Measurements from ENCODE around the gene SEMA5A.

The SEMA5A gene

DNA sequence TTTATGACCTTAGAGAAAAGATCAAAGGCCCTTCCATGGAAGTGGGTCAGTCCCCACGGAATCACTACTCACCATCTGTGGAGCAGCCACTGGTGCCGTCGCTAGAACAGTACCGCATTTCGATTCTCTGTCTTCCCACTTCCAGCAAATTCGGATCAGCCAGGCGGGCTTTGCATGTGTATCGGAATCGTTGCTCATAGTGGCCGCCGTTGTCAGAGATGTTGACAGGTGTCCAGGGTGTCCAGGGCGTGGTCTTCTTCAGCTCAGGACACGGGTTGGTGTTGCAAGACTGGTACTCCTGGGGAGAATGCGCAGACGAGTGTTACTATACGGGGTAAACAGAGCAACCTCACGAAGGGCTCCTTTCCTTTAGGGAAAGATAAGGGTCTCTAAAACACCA lies 479.5 kb downstream of the SEMA5A start:
- no peak for DNase-seq (ENCODE audit: low read depth, low spot score)

DNA sequence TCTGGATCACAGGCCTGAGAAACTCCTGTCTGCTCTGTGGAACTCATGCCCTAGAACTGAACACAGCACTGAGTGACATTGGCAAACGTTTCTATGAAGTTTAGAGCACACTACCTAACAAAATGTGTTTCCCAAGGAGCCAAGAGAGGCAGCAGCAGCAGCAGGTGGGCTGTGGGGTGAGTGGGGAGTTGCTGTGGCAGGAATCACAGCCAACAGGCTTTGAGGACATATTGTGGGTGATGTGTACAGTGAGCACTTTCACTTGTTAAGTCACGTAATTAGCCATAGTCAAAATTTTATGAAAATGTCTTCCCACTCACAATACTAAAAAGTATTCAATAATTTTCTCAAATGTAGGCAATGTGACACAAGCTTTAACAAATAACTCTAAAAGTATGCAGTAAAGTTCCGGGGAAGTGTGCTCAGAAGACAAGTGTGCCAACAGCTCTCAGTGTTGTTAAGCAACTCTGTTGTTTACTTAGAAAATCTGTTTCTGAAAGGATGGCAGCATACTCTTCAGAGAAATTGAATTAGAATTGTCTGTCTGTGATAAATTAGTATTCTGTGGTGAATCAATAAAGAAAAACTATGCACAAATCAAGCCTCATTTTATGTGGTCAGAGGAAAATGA lies 482.1 kb downstream of the SEMA5A start:
- DNase-seq (ENCODE audit: low read depth, low spot score): no peak

DNA sequence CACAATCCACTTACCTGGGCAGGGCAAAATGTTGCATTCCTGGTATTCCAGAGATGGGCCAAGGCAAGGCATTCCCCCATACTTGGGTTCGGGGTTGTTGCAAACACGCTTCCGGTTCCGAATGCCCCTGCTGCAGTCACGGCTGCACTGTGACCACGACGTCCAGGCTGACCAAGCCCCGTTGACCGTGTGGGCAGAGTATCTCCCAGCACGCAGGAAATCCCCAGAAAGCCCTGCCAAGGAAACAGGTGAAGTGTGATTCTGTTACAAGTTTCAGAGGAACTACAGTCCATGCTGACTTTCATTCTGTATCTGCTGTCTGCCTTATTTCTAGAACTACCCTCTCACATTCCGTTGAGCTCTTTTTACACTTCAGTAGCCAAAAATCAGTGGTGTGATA lies 483.0 kb downstream of the SEMA5A start:
- no peak for DNase-seq (ENCODE audit: low read depth, low spot score)

DNA sequence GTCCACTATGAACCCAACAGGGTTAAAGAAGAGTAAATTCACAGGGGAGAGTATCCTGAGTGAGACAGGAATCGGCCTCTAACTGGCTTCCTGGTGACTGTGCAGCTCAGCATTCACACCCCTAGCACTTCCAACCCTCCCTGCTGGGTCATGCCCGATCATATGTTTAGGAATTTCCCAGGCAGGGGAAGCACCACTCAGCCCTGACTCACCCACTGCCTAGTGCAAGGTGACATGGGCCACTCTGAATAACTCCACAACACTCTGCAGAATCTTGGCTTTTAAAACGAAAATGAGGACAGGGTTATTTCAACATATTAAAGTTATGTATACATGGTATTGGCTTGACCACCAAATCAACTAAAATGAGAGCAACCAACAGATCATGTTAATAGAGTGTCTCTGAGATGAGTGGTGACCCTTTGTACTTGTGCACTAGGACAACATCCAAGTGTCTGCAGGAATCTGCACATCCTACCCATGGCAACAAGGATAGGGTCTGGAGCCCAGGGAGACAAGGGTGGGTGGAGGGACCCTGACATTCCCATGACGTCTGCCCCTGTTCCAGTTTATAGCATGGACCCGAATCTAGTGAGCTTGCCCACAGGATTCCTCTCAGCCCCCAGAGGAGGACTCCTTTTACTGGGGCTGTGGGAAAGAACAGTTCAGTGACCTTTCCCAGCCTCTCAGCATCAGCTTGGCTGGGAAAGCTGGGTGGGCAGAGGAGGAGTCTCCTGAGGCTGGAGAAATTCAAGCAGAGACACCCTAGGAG lies 485.8 kb downstream of the SEMA5A start:
- no peak for DNase-seq (ENCODE audit: low read depth, low spot score)

DNA sequence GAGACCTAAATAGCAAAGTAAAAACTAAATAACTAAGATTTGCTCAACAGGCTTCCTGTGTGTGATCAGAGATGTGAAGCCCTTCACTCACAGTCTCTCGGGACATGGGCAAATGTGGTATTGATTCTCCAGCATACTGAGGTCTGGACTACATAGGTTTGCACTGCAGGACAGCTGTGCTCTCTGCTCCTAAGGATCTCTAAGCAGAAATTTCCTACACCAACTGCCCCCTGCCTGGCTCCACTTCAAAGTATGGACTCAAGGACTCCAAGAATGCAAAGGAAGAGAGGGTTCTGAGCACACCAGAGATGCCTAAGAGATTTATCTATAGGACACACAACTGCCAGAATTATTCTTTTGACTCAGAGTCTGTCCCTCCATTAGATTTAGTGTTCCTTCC lies 487.2 kb downstream of the SEMA5A start:
- DNase-seq (ENCODE audit: low read depth, low spot score): no peak

DNA sequence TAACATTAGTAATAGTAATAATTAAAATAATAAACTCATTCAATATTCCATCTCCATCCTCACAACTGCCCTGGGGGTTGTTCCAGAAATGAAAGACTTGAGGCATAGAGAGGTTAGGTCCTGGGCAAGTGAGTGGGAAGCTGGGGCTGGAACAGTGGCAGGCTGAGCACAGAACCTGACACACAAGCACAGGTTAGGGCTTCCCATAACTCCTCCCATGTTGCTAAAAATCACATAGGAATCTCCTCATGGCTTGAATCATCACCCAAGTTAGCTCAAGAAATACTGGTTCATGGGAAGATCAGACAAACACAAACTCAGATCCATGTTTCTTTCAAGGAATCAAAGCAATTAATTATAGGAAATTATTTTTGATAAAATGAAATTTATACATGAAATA lies 487.7 kb downstream of the SEMA5A start:
- no peak for DNase-seq (ENCODE audit: low read depth, low spot score)

DNA sequence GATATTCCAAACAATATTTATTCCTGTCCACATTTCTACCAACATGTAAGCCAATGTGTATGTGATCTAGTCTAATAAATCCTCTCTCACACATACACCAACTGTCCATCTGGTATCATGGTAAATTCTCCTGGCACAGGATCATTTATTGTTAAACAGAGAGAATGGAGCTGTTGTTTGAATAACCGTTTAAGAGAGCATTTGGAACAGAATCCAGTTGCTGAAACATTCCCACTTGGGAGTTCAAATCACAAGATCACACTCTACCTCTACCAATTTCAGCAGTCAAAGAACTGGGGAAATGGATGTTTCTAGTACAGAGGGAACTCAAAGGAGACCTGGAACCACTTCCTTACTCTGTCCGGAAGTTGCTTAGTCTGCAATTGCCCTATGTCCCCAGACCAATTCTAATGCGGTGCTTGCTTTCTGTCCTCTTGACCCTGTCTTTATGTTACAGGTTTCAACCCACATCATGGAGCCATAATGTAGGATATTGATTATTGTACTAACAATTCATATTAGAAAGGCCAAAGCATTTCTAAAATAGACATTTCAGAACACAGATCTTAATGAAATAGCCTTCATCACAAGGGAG lies 488.4 kb downstream of the SEMA5A start:
- no peak for DNase-seq (ENCODE audit: low read depth, low spot score)

DNA sequence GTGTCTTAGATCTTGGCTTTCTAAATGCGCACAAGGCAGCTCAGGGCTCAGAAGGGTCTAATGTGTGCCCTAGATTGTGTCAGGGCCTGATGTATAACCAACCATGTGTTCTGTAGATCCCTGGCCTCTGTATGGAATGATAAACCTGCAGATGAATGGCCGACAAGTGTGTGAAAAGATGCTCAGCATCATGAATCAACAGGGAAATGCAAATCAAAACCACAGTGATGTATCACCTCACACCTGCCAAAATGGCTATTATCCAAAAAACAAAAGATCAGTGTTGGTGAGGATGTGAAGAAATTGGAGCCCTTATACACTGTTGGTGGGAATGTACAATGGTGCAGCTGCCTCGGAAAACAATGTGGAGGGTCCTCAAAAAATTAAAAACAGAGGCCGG lies 489.8 kb downstream of the SEMA5A start:
- DNase-seq (ENCODE audit: low read depth, low spot score): no peak

DNA sequence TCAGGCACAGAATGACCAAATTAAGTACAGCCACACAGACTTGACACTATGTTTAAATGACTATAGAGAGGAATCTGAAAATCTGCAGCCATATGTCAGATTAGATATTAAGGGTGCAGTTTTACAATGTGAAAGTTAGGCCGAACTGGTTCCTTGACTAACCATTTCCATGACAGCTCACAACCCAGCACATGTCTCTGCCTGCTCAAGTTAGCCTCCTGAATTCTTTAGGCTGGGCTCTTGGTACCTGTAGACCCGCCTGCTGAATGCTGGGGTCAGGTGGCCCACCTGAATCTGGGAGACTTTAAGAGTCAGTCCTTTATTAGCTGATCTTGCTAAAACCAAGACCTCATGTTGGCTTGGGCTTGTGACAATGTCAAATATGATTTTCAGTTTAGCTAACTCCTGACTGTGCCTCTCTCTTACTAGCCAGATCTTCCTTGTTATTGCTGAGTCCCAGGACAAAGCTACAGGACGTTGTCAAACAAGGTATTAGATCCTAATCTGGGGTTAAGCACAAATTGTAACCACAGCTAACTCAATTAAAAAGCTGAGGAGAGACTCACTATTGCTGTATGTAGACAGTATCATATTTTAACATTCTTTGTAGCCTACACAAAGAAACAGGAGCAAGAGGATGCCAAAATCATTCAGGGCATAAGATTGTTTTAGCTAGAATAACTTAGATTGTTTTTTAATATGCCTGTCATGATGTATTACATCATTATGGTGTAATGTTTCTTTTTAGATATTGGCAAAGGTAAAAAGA lies 490.9 kb downstream of the SEMA5A start:
- no peak for DNase-seq (ENCODE audit: low read depth, low spot score)

DNA sequence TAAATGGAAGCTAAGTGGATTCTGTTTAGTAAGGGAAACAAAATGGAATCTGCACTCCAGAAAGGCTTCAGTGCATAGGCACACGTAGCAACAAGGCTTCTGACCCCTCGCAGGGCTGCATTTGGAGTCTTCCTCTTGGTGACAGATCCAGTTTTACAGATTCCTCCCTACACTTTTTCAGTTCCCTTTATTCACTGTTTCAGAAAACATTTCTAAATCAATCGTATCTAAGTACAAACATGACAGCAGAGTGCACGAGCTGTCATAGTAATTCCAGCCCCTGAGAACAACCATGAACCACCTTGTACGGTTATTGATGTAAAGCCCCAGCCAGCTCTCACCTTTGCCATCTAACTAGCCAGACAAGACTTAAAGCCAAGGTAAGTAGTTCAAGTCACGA lies 491.6 kb downstream of the SEMA5A start:
- DNase-seq (ENCODE audit: low read depth, low spot score): no peak

DNA sequence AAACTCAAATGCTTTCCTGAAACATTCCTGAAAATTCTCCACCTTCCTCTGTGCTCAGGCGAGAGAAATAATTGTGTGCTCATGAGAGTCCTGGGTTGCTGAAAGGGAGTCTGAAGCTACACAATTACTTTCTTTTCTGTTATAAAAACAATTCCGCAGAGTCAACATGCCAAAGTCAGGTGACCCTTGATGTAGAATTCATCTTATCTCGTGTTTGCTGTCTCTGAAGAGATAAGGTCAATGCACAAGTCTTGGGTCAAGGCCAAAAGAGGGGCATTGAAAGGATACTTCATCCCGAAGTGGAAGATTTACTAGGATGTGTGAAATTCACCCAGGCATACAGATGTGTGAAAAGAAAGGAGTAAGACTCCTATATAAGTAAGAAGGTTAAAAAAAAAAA lies 493.5 kb downstream of the SEMA5A start:
- no peak for DNase-seq (ENCODE audit: low read depth, low spot score)

DNA sequence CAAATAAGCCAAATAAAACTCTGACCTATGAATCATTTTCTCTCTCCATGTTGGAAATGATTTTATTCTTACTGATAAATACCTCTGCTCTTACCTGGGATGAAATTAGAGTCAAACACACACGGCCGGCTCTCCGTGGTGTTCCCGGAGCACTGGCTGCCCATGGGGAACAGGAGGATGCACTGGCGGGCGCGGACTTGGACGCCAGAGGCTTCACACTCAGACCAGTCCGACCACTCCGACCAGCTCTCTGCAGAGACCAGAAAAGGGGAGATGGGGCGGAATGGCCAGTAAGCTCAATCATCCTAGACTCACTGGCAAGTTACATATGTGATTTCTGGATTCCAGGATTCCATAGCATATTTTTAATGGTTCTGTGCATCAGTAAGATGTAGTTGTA lies 494.1 kb downstream of the SEMA5A start:
- no peak for DNase-seq (ENCODE audit: low read depth, low spot score)

DNA sequence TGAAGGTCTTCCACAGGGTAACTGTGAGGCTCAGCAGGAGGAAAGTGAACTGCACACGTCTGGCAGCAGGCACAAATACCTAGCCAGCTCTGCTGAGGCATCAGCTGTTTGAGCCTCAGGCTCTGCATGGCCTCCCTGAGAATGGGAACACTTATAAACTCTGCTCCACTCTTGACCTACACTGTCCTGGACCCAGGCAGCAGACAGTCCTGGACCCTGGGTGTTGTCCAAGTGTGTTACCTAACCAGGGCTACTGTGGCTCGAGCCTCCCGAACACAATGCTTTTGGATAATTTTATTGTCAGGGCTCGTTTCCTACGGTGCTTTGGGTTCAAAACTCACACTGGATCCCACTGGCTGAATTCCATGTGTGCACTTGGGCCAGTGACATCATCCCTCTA lies 497.9 kb downstream of the SEMA5A start:
- DNase-seq (ENCODE audit: low read depth, low spot score): no peak

DNA sequence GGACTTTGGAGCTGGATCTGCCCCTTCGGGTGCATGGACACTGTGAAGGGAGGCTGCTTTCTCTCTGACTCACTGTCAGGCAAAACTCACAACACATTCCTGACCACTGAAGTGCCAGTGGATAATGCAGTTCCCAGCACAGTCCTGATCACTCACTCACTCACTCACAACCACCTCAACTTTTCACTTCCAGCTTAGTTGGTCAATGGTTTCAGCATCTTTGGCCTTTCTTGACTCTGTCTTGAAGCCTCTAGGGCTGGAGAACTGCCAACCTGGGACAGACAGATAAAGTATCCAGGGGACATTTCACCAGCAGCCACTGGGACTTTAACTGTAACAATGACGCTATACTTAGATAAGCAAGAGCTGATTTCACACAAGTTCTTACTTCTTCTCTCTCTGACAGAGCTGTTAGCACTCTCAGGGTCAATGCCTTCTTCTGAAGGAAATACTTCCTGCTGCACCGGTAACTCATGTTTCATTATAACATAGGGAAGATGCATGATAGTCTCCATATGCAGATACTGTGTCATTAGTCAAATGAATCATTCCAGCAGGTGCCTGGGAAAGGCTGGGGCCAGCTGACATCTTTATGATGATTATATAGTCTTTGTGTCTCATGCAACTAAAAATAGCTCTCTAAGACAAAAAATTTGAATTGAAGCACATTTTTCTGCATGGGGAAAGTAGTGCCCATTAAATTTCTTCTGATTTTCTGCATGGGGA lies 499.0 kb downstream of the SEMA5A start:
- DNase-seq (ENCODE audit: low read depth, low spot score): no peak

DNA sequence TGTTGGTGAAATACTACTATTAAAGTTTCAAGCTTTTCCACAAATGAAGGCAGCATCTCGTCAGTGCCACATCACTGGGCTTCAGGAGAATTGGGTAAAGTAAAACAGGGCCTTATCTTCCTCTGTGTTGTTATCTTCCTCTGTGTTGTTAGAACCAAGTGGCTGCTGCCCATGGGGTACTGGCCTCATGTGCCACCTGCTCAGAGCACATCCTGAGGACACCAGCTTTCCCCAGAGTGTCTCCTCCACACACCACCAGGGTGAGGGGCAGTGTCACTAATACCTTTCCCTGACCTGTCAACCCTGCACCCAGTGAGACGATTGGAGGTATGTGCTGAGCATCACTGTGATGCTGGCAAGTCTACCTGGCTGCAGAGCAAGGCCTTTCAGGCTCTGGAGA lies 499.9 kb downstream of the SEMA5A start:
- DNase-seq (ENCODE audit: low read depth, low spot score): no peak

DNA sequence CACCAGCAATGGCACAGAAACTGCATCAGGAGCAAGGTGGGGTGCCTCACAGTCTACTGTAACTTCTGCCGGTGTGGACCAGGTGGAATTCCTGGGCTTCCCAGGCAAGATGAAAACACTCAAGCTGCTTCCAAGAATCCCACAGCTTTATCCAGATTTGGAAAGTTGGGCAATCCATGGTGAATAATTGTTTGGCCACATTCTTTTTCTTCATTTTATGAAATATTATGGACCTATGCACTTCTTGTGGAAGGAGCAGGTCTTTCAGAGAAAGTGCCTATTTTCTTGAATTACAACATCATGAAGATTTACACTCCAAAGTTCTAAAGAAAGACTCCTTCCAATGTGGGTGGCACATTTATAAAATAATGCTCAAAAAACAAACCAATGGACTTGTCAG lies 503.6 kb downstream of the SEMA5A start:
- DNase-seq (ENCODE audit: low read depth, low spot score): no peak

DNA sequence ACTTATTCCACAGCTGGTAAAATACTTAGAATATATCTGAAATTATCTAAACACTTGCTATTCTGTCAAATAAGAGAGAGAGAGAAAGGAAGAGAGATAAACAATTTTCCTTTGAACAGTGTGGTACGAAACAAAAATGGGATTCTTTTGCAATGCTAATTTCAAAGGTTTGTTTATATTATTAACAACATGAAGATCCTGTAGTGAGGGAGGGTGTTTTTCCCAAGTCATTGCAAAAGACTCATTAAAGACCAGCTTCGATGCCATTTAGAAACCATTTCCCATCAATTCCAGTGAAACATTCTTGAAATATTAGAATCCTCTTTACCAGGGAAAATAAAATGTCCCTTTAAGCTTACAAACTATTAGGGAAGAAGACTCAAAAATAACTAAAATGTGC lies 505.4 kb downstream of the SEMA5A start:
- DNase-seq (ENCODE audit: low read depth, low spot score): no peak

DNA sequence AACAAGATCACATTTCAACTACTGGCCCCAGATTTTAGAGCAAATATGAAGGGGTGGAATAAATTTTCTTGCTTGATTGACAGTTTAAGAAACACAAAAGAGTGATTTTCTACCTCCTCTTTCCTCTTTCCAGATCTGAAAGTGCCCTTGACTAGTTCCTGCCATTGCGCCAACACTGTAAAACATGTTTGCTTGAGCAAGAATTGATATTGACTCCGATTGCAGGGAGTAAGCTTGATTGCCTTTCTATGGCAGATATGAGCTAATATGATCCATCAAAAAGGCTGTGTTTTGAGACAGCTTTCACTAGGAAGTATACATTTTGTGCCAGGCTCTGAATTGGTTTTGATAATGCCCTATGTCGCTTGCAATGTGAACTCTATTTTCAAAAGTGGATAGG lies 508.8 kb downstream of the SEMA5A start:
- no peak for DNase-seq (ENCODE audit: low read depth, low spot score)

DNA sequence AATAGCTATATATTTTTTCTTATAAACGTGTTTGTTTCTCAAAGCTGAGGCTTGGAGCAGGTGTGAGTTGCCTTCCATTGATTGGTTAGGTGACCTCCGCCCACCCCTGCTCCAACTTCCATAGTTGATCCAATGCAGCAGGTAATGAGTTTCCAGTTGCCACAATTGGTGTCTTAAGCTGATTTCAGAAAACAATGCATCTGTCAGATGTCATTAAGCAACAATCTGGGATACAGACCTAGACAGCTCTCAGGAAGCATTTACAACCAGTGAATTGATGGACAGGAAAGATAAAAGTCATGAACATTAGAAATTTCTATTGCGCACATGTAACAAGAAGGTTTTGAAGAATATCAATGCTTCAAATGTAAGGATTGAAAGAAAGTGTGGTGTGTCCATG lies 510.5 kb downstream of the SEMA5A start:
- no peak for DNase-seq (ENCODE audit: low read depth, low spot score)

DNA sequence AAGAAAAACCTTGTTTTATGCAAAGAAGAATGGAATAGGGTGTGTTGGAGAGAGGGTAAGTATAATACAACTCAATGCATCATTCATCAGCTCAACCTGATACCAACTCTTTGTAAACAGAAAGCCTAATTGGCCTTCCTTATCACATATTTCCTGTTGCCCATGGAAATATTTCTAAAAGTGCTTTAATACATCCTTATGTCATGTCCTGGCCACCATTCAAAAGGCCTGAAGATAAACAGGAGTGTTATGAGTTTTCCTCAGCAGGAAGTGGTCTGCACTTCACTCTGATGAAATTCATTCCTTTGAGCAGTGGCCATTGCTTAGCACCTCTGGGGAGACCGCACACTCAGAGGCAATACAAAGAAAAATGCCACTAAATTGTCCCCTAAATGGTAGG lies 511.2 kb downstream of the SEMA5A start:
- DNase-seq (ENCODE audit: low read depth, low spot score): no peak

DNA sequence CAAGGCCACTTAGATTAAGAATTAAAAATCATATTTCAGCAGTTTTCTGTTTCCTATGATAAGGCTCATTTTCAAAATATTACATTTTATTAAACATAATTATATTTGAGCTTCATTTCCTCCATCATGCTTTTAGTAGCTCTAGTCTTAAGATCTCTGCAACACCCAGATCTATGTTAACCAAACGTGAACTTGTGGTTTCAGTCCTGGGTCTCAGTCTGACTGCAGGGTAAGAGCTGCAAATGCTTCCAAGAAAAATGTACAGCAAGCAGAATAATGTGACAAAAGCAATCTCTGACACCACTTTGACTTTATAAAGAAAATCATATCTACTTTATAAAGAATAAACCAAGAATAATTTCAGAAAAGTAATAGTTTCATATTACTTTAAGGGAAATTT lies 512.4 kb downstream of the SEMA5A start:
- no peak for DNase-seq (ENCODE audit: low read depth, low spot score)

DNA sequence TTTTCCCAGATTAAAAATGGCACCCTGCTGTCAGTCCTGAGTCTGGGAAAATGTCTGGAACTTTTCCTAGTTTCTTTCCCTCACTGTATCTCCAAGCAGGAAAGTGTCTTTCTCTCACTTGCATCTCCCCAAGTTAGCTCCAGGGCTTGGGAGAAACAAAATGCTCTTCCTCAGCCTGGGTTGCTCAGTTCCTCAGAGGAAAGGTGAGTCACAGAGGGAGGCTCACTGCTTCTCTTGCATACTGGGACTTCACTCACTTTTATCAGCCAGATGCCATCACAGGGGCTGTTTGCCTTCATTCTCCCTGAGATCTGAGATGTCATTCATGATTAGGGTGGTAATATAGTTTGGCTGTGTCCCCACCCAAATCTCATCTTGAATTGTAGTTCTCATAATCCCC lies 519.9 kb downstream of the SEMA5A start:
- no peak for DNase-seq (ENCODE audit: low read depth, low spot score)
